ENCODE measurements around the gene CNOT3.

The CNOT3 gene

GRCh38 chr19:54149021-54149812, 11.7 kb downstream of the CNOT3 start:
- Histone ChIP-seq H3K4me2 (ENCODE audit: low read depth, low read length) (no peak overlapping the region), H3K9me2 (replicated peaks; ENCODE audit: insufficient read depth, low read length) (no peaks in the 10 kb centered on the region), H3F3A (ENCODE audit: insufficient read depth, low read length) (0 out of 2 replicates have a peak, but pooled peaks cover 10% of the 10 kb centered on the region), H3K4me3 (ENCODE audit: low read length) (no peak overlapping the region), H3K4me1 (ENCODE audit: low read length) (no peaks in the 10 kb centered on the region), H3K9ac (ENCODE audit: low read length) (no peak overlapping the region), H3K9me3 (replicated peaks; ENCODE audit: insufficient read depth, low read length) (no peaks in the 10 kb centered on the region), H2AFZ (ENCODE audit: low read length) (no peak overlapping the region), H4K20me1 (ENCODE audit: insufficient read depth, low read length) (no peaks in the 10 kb centered on the region), H3K27me3 (replicated peaks; ENCODE audit: insufficient read depth, low read length) (no peaks in the 10 kb centered on the region), H3K79me2 (ENCODE audit: low read length) (peaks cover 3% of the 10 kb centered on the region), H3K27ac (ENCODE audit: low read length) (no peak overlapping the region), H3K36me3 (replicated peaks; ENCODE audit: insufficient read depth, low read length) (peaks cover 11% of the 10 kb centered on the region)
- TF ChIP-seq EZH2phosphoT487 (IDR thresholded peaks at IDR 0.05; ENCODE audit: low read length) (no peak), CTCF (IDR thresholded peaks at IDR 0.05; ENCODE audit: low read length) (no peak), EZH2 (optimal IDR thresholded peaks at IDR 0.05; ENCODE audit: low read depth, low read length) (no peak)
- DNase-seq = no peak

- no peaks in the 10 kb centered on the region for H4K20me1 ChIP-seq (ENCODE audit: insufficient read depth, low read length)
- H3K9me3 ChIP-seq (replicated peaks; ENCODE audit: insufficient read depth, low read length) = no peaks in the 10 kb centered on the region
- no peak overlapping the region for H3K27ac ChIP-seq (ENCODE audit: low read length)
- no peak overlapping the region for H3K9ac ChIP-seq (ENCODE audit: low read length)
- 0 out of 2 replicates have a peak, but pooled peaks cover 11% of the 10 kb centered on the region for H3F3A ChIP-seq (ENCODE audit: insufficient read depth, low read length)
- no peak for DNase-seq
- peaks cover 6% of the 10 kb centered on the region; the same call in 1 of the 2 replicates for H3K79me2 ChIP-seq (ENCODE audit: low read length)
- no peak overlapping the region for H3K4me3 ChIP-seq (ENCODE audit: low read length)
- peaks cover 11% of the 10 kb centered on the region for H3K36me3 ChIP-seq (replicated peaks; ENCODE audit: insufficient read depth, low read length)
- H2AFZ ChIP-seq (ENCODE audit: low read length) = no peak overlapping the region
- H3K4me2 ChIP-seq (ENCODE audit: low read depth, low read length) = no peak overlapping the region
- H3K27me3 ChIP-seq (replicated peaks; ENCODE audit: insufficient read depth, low read length) = no peaks in the 10 kb centered on the region
- H3K9me2 ChIP-seq (replicated peaks; ENCODE audit: insufficient read depth, low read length) = no peaks in the 10 kb centered on the region
- no peak for TF ChIP-seq CTCF (IDR thresholded peaks at IDR 0.05; ENCODE audit: low read length)
- no peaks in the 10 kb centered on the region for H3K4me1 ChIP-seq (ENCODE audit: low read length)
Measured at GRCh38 chr19:54151362-54152035, 13.9 kb downstream of the CNOT3 start.

DNA sequence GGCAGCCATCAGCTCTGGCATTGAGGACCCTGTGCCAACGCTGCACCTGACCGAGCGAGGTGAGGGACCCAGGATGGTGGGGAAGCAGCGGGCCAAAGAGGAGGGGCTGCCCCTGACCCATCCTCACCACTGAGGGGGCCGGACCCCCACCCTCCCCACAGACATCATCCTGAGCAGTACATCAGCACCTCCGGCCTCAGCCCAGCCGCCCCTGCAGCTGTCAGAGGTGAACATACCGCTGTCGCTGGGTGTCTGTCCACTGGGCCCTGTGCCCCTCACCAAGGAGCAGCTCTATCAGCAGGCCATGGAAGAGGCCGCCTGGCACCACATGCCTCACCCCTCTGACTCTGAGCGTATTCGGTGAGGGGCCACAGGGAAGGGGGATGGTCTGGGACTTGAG, 14.7 kb downstream of the CNOT3 start:
- no peak overlapping the region for H3K4me2 ChIP-seq (ENCODE audit: low read depth, low read length)
- TF ChIP-seq EZH2 (optimal IDR thresholded peaks at IDR 0.05; ENCODE audit: low read depth, low read length) = no peak
- no peak for TF ChIP-seq EZH2phosphoT487 (IDR thresholded peaks at IDR 0.05; ENCODE audit: low read length)
- no peak for TF ChIP-seq CTCF (IDR thresholded peaks at IDR 0.05; ENCODE audit: low read length)
- H3K79me2 ChIP-seq (ENCODE audit: low read length) = peaks cover 10% of the 10 kb centered on the region
- no peaks in the 10 kb centered on the region for H3K27me3 ChIP-seq (replicated peaks; ENCODE audit: insufficient read depth, low read length)
- 0 out of 2 replicates have a peak, but pooled peaks cover 11% of the 10 kb centered on the region for H3F3A ChIP-seq (ENCODE audit: insufficient read depth, low read length)
- DNase-seq = no peak
- no peak overlapping the region for H3K4me3 ChIP-seq (ENCODE audit: low read length)
- H3K36me3 ChIP-seq (replicated peaks; ENCODE audit: insufficient read depth, low read length) = peaks cover 8% of the 10 kb centered on the region
- H4K20me1 ChIP-seq (ENCODE audit: insufficient read depth, low read length) = no peaks in the 10 kb centered on the region
- H3K9me3 ChIP-seq (replicated peaks; ENCODE audit: insufficient read depth, low read length) = no peaks in the 10 kb centered on the region
- H3K9me2 ChIP-seq (replicated peaks; ENCODE audit: insufficient read depth, low read length) = no peaks in the 10 kb centered on the region
- no peak overlapping the region for H3K27ac ChIP-seq (ENCODE audit: low read length)
- H3K9ac ChIP-seq (ENCODE audit: low read length) = no peak overlapping the region
- H2AFZ ChIP-seq (ENCODE audit: low read length) = no peak overlapping the region
- H3K4me1 ChIP-seq (ENCODE audit: low read length) = no peaks in the 10 kb centered on the region
